K562 (cell line): Measurements from ENCODE around the gene MLX. TPM values are rescaled to one million over a fixed set of nuclear protein-coding genes. Genes with fewer than 3 reads are reported as not detected.

Experiments used
- E4F1 ChIP-seq: fragments of 250-450 bp; sonication (Bioruptor Pico); IDR thresholded peaks from 2 replicates; pipeline ENCODE4 v1.5.0; 2021; ENCODE audit warnings: mild to moderate bottlenecking, borderline replicate concordance
- EP300 ChIP-seq: IDR thresholded peaks from 2 replicates; pipeline ENCODE4 v1.6.1; 2012; ENCODE audit warnings: low read length, improper control_type of control experiment
- ETV1 ChIP-seq: fragments of 450-650 bp; conservative IDR thresholded peaks from 2 replicates; pipeline ENCODE4 v1.6.1; 2016; ENCODE audit warnings: missing genetic modification characterization, control low read depth, low read depth, missing compliant biosample characterization
- HINFP ChIP-seq: fragments of 450-650 bp; conservative IDR thresholded peaks from 2 replicates; pipeline ENCODE4 v1.6.1; 2016; ENCODE audit warnings: missing genetic modification characterization, low read depth, mild to moderate bottlenecking, control low read depth, missing compliant biosample characterization
- HMG20B ChIP-seq: fragments of 250-450 bp; sonication (Bioruptor Pico); IDR thresholded peaks from 2 replicates; pipeline ENCODE4 v1.5.0; 2021; ENCODE audit warnings: mild to moderate bottlenecking
- HNRNPL ChIP-seq: fragments of 200-400 bp; formaldehyde crosslinking; IDR thresholded peaks from 2 replicates; pipeline ENCODE4 v1.6.1; 2017; ENCODE audit warnings: low read depth, mild to moderate bottlenecking, low read length
- ILF3 ChIP-seq: fragments of 450-650 bp; IDR thresholded peaks from 2 replicates; pipeline ENCODE4 v1.6.1; 2018; ENCODE audit warnings: antibody characterized with exemption, mild to moderate bottlenecking, moderate library complexity, borderline replicate concordance
- MAZ ChIP-seq, 2 experiments: fragments of 450-650 bp in 1 of 2; sonication (generic) in 1 of 2; formaldehyde crosslinking; IDR thresholded peaks in 1 of 2; conservative IDR thresholded peaks in 1 of 2; 2 replicates each; pipeline versions ENCODE4 v1.4.0 to v1.5.0; 2020; ENCODE audit warnings: mild to moderate bottlenecking in 1 of 2, missing genetic modification reagents in 1 of 2
- MCM7 ChIP-seq, 2 experiments: fragments of 450-650 bp; IDR thresholded peaks; 2 replicates each; pipeline ENCODE4 v1.6.1; 2016 to 2018
- NRF1 ChIP-seq, 2 experiments: fragments of 450-650 bp; IDR thresholded peaks in 1 of 2; conservative IDR thresholded peaks in 1 of 2; 2 replicates each; pipeline ENCODE4 v1.6.1; 2014; ENCODE audit warnings: mild to moderate bottlenecking in 2 of 2
- PBX2 ChIP-seq, 2 experiments: IDR thresholded peaks in 1 of 2; conservative IDR thresholded peaks in 1 of 2; 2 replicates each; pipeline ENCODE4 v1.6.1; 2016; ENCODE audit warnings: low read depth in 2 of 2, mild to moderate bottlenecking in 1 of 2, missing compliant biosample characterization in 1 of 2, missing genetic modification characterization in 1 of 2, moderate library complexity in 1 of 2
- PKNOX1 ChIP-seq: fragments of 450-650 bp; IDR thresholded peaks from 2 replicates; pipeline ENCODE4 v1.6.1; 2016
- RFX5 ChIP-seq: IDR thresholded peaks from 2 replicates; pipeline ENCODE4 v1.6.1; 2011; ENCODE audit warnings: low read depth, mild to moderate bottlenecking, improper control_type of control experiment, low read length
- SREBF2 ChIP-seq: sonication (generic); formaldehyde crosslinking; IDR thresholded peaks from 2 replicates; pipeline ENCODE4 v1.4.0; 2020; ENCODE audit warnings: mild to moderate bottlenecking, missing genetic modification reagents
- SRF ChIP-seq, 2 experiments: fragments of 250-450, 450-650 bp in 1 of 2; sonication (Bioruptor Pico) in 1 of 2; sonication (generic) in 1 of 2; formaldehyde crosslinking; IDR thresholded peaks; 2 replicates each; pipeline versions ENCODE4 v1.5.0 to v1.5.1; 2020 to 2022; ENCODE audit warnings: mild to moderate bottlenecking in 1 of 2, missing genetic modification reagents in 1 of 2
- TAF9B ChIP-seq: fragments of 450-650 bp; IDR thresholded peaks from 2 replicates; pipeline ENCODE4 v1.6.1; 2018; ENCODE audit warnings: mild to moderate bottlenecking; ENCODE audit not compliant: partially characterized antibody
- TBP ChIP-seq: optimal IDR thresholded peaks from 2 replicates; pipeline ENCODE3; 2011; ENCODE audit warnings: low read depth, low read length, improper control_type of control experiment
- ZNF785 ChIP-seq: fragments of 250-450 bp; sonication (Bioruptor Pico); IDR thresholded peaks from 2 replicates; pipeline ENCODE4 v1.4.0; 2020; ENCODE audit warnings: mild to moderate bottlenecking
- polyA plus RNA-seq, 8 experiments: library from polyadenylated mRNA; depleted of rRNA in 4 of 8; stranded (reverse) in 5 of 8; unstranded in 3 of 8; fragments of >200 nt; fragmentation: Nextera tagmentation in 2 of 8; fragmentation: Illumina TruSeq in 1 of 8; extraction: Ambion mirVana in 2 of 8; extraction: Trizol in 1 of 8; gene quantifications; 2 replicates each; pipeline versions ENCODE4 v1.2.1 to v1.2.3, GENCODE V29; 2011 to 2014; ENCODE audit warnings: inconsistent platforms in 1 of 8, missing spikeins in 1 of 8
- total RNA-seq, 7 experiments: library from RNA; depleted of rRNA in 6 of 7; stranded (reverse); fragments of >200 nt in 6 of 7; fragmentation: Illumina TruSeq in 2 of 7; extraction: Trizol in 2 of 7; gene quantifications; 2 replicates each; pipeline versions ENCODE4 v1.2.1 to v1.2.3, GENCODE V29; 2011 to 2021; ENCODE audit warnings: low replicate concordance in 1 of 7

The MLX gene
- total and polyA plus RNA-seq, 9 of the 15 experiments (the other 6 are each of a cell fraction or from before 2014, with no cell fraction given) = 42.9 to 100 (median 58.9) TPM

- TF ChIP-seq E4F1 (CRISPR knock-in tag) = no peak
- no peak for TF ChIP-seq MCM7 (IDR thresholded peaks at IDR 0.05)
- no peak for TF ChIP-seq HNRNPL
- peak; percentile 66 for TF ChIP-seq TBP
- TF ChIP-seq PBX2 (CRISPR knock-in tag; IDR thresholded peaks at IDR 0.05; ENCODE audit: low read depth) = no peak
- peak; percentile 74 for TF ChIP-seq PBX2 (tag; conservative IDR thresholded peaks at IDR 0.05; ENCODE audit: low read depth)
- TF ChIP-seq ILF3 = no peak
- no peak for TF ChIP-seq SREBF2 (CRISPR knock-in tag)
- TF ChIP-seq ETV1 (tag) = peak; percentile 36; the same call in 1 of the 2 replicates
- TF ChIP-seq NRF1 (conservative IDR thresholded peaks at IDR 0.05 in 1 of 2, IDR thresholded peaks at IDR 0.05 in 1 of 2) = peak in 1 of 2 experiments; percentile 23; a peak in 2 of 4 replicates
- TF ChIP-seq ZNF785 = no peak
- peak; percentile 30; the same call in 1 of the 2 replicates for TF ChIP-seq PKNOX1
- TF ChIP-seq EP300 = no peak
- no peak for TF ChIP-seq HINFP
- 0 out of 4 replicates have a peak, but pooled peaks of 1 of the 2 experiments have one; percentile 14 for TF ChIP-seq SRF (CRISPR knock-in tag; IDR thresholded peaks at IDR 0.05)
- TF ChIP-seq TAF9B = no peak
- no peak for TF ChIP-seq RFX5
- no peak for TF ChIP-seq HMG20B (CRISPR knock-in tag)
- TF ChIP-seq MAZ (CRISPR knock-in tag; conservative IDR thresholded peaks at IDR 0.05 in 1 of 2, IDR thresholded peaks at IDR 0.05 in 1 of 2) = 0 out of 4 replicates have a peak, but pooled peaks of 1 of the 2 experiments have one; percentile 26
Observed at GRCh38 chr17:42531455-42532354, 35.2 kb upstream of the MLX start (continued).
